SH-SY5Y (cell line): ENCODE results near the gene RSRC1.

Experiments
- GATA2 ChIP-seq: IDR thresholded peaks from 2 replicates; pipeline ENCODE4 v1.6.1; 2011; ENCODE audit warnings: mild to moderate bottlenecking, low read depth, low read length
- GATA3 ChIP-seq: IDR thresholded peaks from 2 replicates; pipeline ENCODE4 v1.6.1; 2011; ENCODE audit warnings: low read depth, mild to moderate bottlenecking, low read length, moderate library complexity

- TF ChIP-seq GATA3 (no peak), GATA2 (no peak)
These were observed 458.9 kb downstream of the RSRC1 start for GRCh38 chr3:158568784-158569183.
